Astrocyte of the cerebellum (primary cell): ENCODE data around the gene LYL1.

Experiments used
- DNase-seq: peaks from one replicate; pipeline ENCODE4 v3.0.0-alpha.2; 2011; ENCODE audit warnings: low read depth
- H3K4me3 ChIP-seq: 2 replicates; pipeline ENCODE4 v1.5.1; 2011; ENCODE audit warnings: mild to moderate bottlenecking, low read depth, low read length, moderate library complexity
- in situ Hi-C: cut with HindIII; loops from 2 replicates; pipeline ENCODE4 v1.10.0; 2017; ENCODE audit warnings: low sequenced_read_pairs
- TF ChIP-seq, protein P1 (sequence below): IDR thresholded peaks from 2 replicates; pipeline ENCODE4 v1.5.1; 2012; ENCODE audit warnings: low read length, low read depth, moderate library complexity, mild to moderate bottlenecking; ENCODE audit errors: missing control alignments

LYL1 gene

DNA sequence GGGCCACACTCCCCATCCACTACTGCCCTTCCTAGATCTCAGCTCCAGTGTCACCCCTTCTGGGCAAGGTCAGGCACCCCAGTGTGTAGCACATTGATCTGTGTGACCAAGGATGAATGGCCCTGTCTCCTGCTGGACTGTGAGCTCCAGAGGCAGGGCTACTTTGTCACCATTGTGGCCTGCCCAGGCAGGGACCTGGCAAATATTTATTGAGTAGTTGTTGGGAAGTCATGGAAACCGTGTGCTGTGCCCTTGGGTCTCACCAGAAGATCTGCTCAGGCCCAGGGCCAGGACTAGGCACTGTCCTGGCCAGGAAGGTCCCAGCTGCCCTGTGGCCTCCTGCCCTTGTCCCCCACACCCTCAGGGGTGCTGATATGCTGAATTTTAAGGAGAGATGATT is 25.9 kb upstream of the LYL1 start:
- in situ Hi-C loops, result no loop called here
- no peak for DNase-seq
- TF ChIP-seq, protein P1, sequence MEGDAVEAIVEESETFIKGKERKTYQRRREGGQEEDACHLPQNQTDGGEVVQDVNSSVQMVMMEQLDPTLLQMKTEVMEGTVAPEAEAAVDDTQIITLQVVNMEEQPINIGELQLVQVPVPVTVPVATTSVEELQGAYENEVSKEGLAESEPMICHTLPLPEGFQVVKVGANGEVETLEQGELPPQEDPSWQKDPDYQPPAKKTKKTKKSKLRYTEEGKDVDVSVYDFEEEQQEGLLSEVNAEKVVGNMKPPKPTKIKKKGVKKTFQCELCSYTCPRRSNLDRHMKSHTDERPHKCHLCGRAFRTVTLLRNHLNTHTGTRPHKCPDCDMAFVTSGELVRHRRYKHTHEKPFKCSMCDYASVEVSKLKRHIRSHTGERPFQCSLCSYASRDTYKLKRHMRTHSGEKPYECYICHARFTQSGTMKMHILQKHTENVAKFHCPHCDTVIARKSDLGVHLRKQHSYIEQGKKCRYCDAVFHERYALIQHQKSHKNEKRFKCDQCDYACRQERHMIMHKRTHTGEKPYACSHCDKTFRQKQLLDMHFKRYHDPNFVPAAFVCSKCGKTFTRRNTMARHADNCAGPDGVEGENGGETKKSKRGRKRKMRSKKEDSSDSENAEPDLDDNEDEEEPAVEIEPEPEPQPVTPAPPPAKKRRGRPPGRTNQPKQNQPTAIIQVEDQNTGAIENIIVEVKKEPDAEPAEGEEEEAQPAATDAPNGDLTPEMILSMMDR, result no peak
- no peak overlapping the region for H3K4me3 ChIP-seq

DNA sequence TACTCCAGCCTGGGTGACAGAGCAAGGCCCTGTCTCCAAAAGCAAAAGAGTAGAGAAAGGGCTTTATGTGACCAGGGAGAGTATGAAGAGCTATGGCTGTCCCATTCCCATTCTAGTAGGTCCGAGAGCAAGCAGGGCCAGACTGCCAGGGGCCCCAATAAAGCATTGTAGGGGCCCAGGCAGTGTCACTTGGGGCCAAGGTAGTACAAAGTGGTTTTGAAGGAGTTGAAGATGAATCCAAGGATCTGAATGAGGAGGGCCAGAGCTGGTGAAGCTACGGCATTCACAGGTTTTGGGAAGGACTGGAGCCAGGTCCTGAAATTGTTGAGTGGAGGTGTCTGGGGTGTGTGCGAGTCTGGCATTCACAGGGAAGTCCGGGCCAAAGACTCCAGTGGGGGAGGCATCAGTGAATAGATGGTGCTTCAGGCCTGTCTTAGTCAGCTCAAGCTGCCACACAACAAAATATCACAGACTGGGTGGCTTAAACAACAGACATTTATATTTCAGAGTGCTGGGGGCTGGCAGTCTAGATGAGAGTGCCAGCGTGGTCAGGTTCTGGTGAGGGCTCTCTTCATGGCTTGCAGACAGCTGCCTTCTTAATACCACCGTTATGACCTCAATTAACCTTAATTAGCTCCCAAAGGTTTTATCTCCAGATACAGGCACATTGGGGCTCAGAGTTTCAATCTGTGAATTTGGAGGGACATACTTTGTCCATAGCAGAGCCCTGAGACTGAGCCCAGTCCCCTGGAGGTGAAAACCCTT is 25.3 kb upstream of the LYL1 start:
- no peak overlapping the region for H3K4me3 ChIP-seq
- TF ChIP-seq, protein P1, result no peak
- no peak for DNase-seq
- in situ Hi-C loops, result no loop called here

- no peak for DNase-seq
- no peak overlapping the region for H3K4me3 ChIP-seq
- in situ Hi-C loops, result no loop called here
- TF ChIP-seq, protein P1, result no peak
Measured at GRCh38 chr19:13127051-13127450, 24.4 kb upstream of the LYL1 start.

GRCh38 chr19:13122980-13123957 is 20.6 kb upstream of the LYL1 start:
- DNase-seq, result no peak
- TF ChIP-seq, protein P1, result no peak
- in situ Hi-C loops, result no loop called here
- H3K4me3 ChIP-seq, result no peak overlapping the region

- in situ Hi-C loops, result no loop called here
- TF ChIP-seq, protein P1, result no peak
- H3K4me3 ChIP-seq, result no peak overlapping the region
- no peak for DNase-seq
Measured at GRCh38 chr19:13122275-13122878, 19.7 kb upstream of the LYL1 start.

GRCh38 chr19:13121551-13122274 is 19.1 kb upstream of the LYL1 start:
- H3K4me3 ChIP-seq, result no peak overlapping the region
- DNase-seq, result no peak
- TF ChIP-seq, protein P1, result no peak
- in situ Hi-C loops, result no loop called here
